LNCaP clone FGC (cell line): ENCODE measurements around the gene MET.

Experiments used
- DNase-seq: peaks from one replicate; pipeline ENCODE4 v3.0.0-alpha.2; 2011; ENCODE audit warnings: low read depth
- H3K4me3 ChIP-seq: 2 replicates; pipeline ENCODE4 v1.5.1; 2011; ENCODE audit warnings: mild to moderate bottlenecking, low read depth, low read length, control low read depth
- CTCF ChIP-seq: IDR thresholded peaks from 2 replicates; pipeline ENCODE4 v1.5.1; 2012; ENCODE audit warnings: mild to moderate bottlenecking; ENCODE audit not compliant: control insufficient read depth, insufficient read depth; ENCODE audit errors: extremely low read depth

Gene MET

GRCh38 chr7:116777651-116778281 is 105.8 kb downstream of the MET start:
- TF ChIP-seq CTCF: no peak
- no peak overlapping the region for H3K4me3 ChIP-seq
- DNase-seq: no peak

- no peak for DNase-seq
- TF ChIP-seq CTCF: no peak
Measured at GRCh38 chr7:116779216-116779615, 107.2 kb downstream of the MET start.

GRCh38 chr7:116779931-116780330 is 107.9 kb downstream of the MET start:
- DNase-seq: no peak
- TF ChIP-seq CTCF: no peak
- H3K4me3 ChIP-seq: no peak overlapping the region

More at GRCh38 chr7:116779216-116779615, 107.2 kb downstream of the MET start:
- no peak overlapping the region for H3K4me3 ChIP-seq

GRCh38 chr7:116780521-116780920 is 108.5 kb downstream of the MET start:
- TF ChIP-seq CTCF: no peak
- no peak for DNase-seq
- no peak overlapping the region for H3K4me3 ChIP-seq

- peak; percentile 96 for DNase-seq
- H3K4me3 ChIP-seq: no peak overlapping the region
- no peak for TF ChIP-seq CTCF
Measured at GRCh38 chr7:116780966-116781365, 109.0 kb downstream of the MET start.

GRCh38 chr7:116781584-116781983 is 109.6 kb downstream of the MET start:
- no peak overlapping the region for H3K4me3 ChIP-seq

More at GRCh38 chr7:116781584-116781983, 109.6 kb downstream of the MET start:
- DNase-seq: no peak
- no peak for TF ChIP-seq CTCF
